ENCODE data around the gene RPS13. TPM values are rescaled to one million over a fixed set of nuclear protein-coding genes. Genes with fewer than 3 reads are reported as not detected.

Gene RPS13
- total and polyA plus RNA-seq, 2 experiments from 2014 or later: 754 to 831 TPM

GRCh38 chr11:17076517-17077239, 789 bp downstream of the RPS13 start:
- Histone ChIP-seq H3F3A (ENCODE audit: insufficient read depth) (peaks cover 44% of the 10 kb centered on the region), H3K36me3 (ENCODE audit: low read depth) (peaks cover 34% of the 10 kb centered on the region), H3K27me3 (replicated peaks; ENCODE audit: insufficient read depth) (no peaks in the 10 kb centered on the region), H3K4me3 (peak overlapping the region; percentile 93), H3K9me2 (ENCODE audit: insufficient read depth) (no peaks in the 10 kb centered on the region), H3K4me2 (ENCODE audit: unreplicated experiment) (peak overlapping the region; percentile 95), H3K9ac (peak overlapping the region; percentile 97), H3K9me3 (ENCODE audit: low read depth) (no peaks in the 10 kb centered on the region), H2AFZ (peak overlapping the region; percentile 64), H4K20me1 (ENCODE audit: insufficient read depth) (no peaks in the 10 kb centered on the region), H3K4me1 (ENCODE audit: insufficient read depth) (peaks cover 21% of the 10 kb centered on the region), H3K79me2 (ENCODE audit: insufficient read depth) (peaks cover 34% of the 10 kb centered on the region), H3K27ac (peak overlapping the region; percentile 80)
- 5 to 12% methylated on average over 14 to 15 of the region's 15 CpGs for WGBS, 2 experiments (ENCODE audit: low coverage in 1 of 2, low lambda C conversion rate in 2 of 2, missing lambda C conversion rate in 2 of 2)
- peak; percentile 48 for DNase-seq
- TF ChIP-seq EZH2 (IDR thresholded peaks at IDR 0.05; ENCODE audit: insufficient read depth, poor library complexity, severe bottlenecking): no peak
- no peak for TF ChIP-seq EZH2phosphoT487 (IDR thresholded peaks at IDR 0.05; ENCODE audit: insufficient read depth, low read depth)
- in situ Hi-C loops (cut with MboI): no loop called here

GRCh38 chr11:17075506-17075905, 2.0 kb downstream of the RPS13 start:
- peaks cover 48% of the 10 kb centered on the region for H3F3A ChIP-seq (ENCODE audit: insufficient read depth)
- TF ChIP-seq EZH2 (IDR thresholded peaks at IDR 0.05; ENCODE audit: insufficient read depth, poor library complexity, severe bottlenecking) (no peak), EZH2phosphoT487 (IDR thresholded peaks at IDR 0.05; ENCODE audit: insufficient read depth, low read depth) (no peak)
- peak overlapping the region; percentile 5; the same call in 1 of the 2 replicates for H3K27ac ChIP-seq
- peak overlapping the region; percentile 97 for H3K9ac ChIP-seq
- H3K9me3 ChIP-seq (ENCODE audit: low read depth): no peaks in the 10 kb centered on the region
- H3K79me2 ChIP-seq (ENCODE audit: insufficient read depth): peaks cover 34% of the 10 kb centered on the region
- peak overlapping the region; percentile 95 for H3K4me2 ChIP-seq (ENCODE audit: unreplicated experiment)
- DNase-seq: peak; percentile 15
- H3K4me3 ChIP-seq: peak overlapping the region; percentile 93
- no peaks in the 10 kb centered on the region for H3K9me2 ChIP-seq (ENCODE audit: insufficient read depth)
- H2AFZ ChIP-seq: no peak overlapping the region
- peaks cover 34% of the 10 kb centered on the region for H3K36me3 ChIP-seq (ENCODE audit: low read depth)
- in situ Hi-C loops (cut with MboI): no loop called here
- H4K20me1 ChIP-seq (ENCODE audit: insufficient read depth): no peaks in the 10 kb centered on the region
- no peaks in the 10 kb centered on the region for H3K27me3 ChIP-seq (replicated peaks; ENCODE audit: insufficient read depth)
- H3K4me1 ChIP-seq (ENCODE audit: insufficient read depth): peaks cover 21% of the 10 kb centered on the region
- WGBS, 2 experiments (ENCODE audit: low coverage in 1 of 2, low lambda C conversion rate in 2 of 2, missing lambda C conversion rate in 2 of 2): 33 to 42% methylated on average over 5 of the region's 5 CpGs

GRCh38 chr11:17073370-17074027, 4.0 kb downstream of the RPS13 start:
- 72 to 75% methylated on average over 4 of the region's 4 CpGs for WGBS, 2 experiments (ENCODE audit: low coverage in 1 of 2, low lambda C conversion rate in 2 of 2, missing lambda C conversion rate in 2 of 2)
- no peak overlapping the region for H2AFZ ChIP-seq
- no peak for DNase-seq
- no peaks in the 10 kb centered on the region for H3K9me3 ChIP-seq (ENCODE audit: low read depth)
- peaks cover 34% of the 10 kb centered on the region for H3K36me3 ChIP-seq (ENCODE audit: low read depth)
- in situ Hi-C loops (cut with MboI): no loop called here
- H3K27me3 ChIP-seq (replicated peaks; ENCODE audit: insufficient read depth): no peaks in the 10 kb centered on the region
- H3F3A ChIP-seq (ENCODE audit: insufficient read depth): peaks cover 55% of the 10 kb centered on the region
- no peak overlapping the region for H3K4me3 ChIP-seq
- H3K79me2 ChIP-seq (ENCODE audit: insufficient read depth): peaks cover 34% of the 10 kb centered on the region
- peaks cover 21% of the 10 kb centered on the region for H3K4me1 ChIP-seq (ENCODE audit: insufficient read depth)
- no peak overlapping the region for H3K4me2 ChIP-seq (ENCODE audit: unreplicated experiment)
- H3K27ac ChIP-seq: no peak overlapping the region
- 0 out of 2 replicates have a peak overlapping the region, but pooled peaks have one; percentile 97 for H3K9ac ChIP-seq
- no peaks in the 10 kb centered on the region for H3K9me2 ChIP-seq (ENCODE audit: insufficient read depth)
- TF ChIP-seq EZH2 (IDR thresholded peaks at IDR 0.05; ENCODE audit: insufficient read depth, poor library complexity, severe bottlenecking) (no peak), EZH2phosphoT487 (IDR thresholded peaks at IDR 0.05; ENCODE audit: insufficient read depth, low read depth) (no peak)
- H4K20me1 ChIP-seq (ENCODE audit: insufficient read depth): no peaks in the 10 kb centered on the region

GRCh38 chr11:17067417-17067816, 10.1 kb downstream of the RPS13 start:
- Histone ChIP-seq H3K9ac (no peak overlapping the region), H3K4me1 (ENCODE audit: insufficient read depth) (no peaks in the 10 kb centered on the region), H3K9me3 (ENCODE audit: low read depth) (no peaks in the 10 kb centered on the region), H3K27ac (no peak overlapping the region), H3K79me2 (ENCODE audit: insufficient read depth) (no peaks in the 10 kb centered on the region), H3K36me3 (ENCODE audit: low read depth) (no peaks in the 10 kb centered on the region; the same call in 1 of the 2 replicates), H3K4me2 (ENCODE audit: unreplicated experiment) (no peak overlapping the region), H3F3A (ENCODE audit: insufficient read depth) (peaks cover 17% of the 10 kb centered on the region), H3K9me2 (ENCODE audit: insufficient read depth) (no peaks in the 10 kb centered on the region), H3K4me3 (no peak overlapping the region), H2AFZ (no peak overlapping the region), H3K27me3 (replicated peaks; ENCODE audit: insufficient read depth) (no peaks in the 10 kb centered on the region), H4K20me1 (ENCODE audit: insufficient read depth) (no peaks in the 10 kb centered on the region)
- no peak for DNase-seq
- in situ Hi-C loops (cut with MboI): loop anchor here (10.0 kb wide), 2 partner anchors 123 to 283 kb away; no protein-coding TSS in a partner anchor
- TF ChIP-seq EZH2 (IDR thresholded peaks at IDR 0.05; ENCODE audit: insufficient read depth, poor library complexity, severe bottlenecking) (no peak), EZH2phosphoT487 (IDR thresholded peaks at IDR 0.05; ENCODE audit: insufficient read depth, low read depth) (no peak)
- 80 to 85% methylated on average over 6 of the region's 6 CpGs for WGBS, 2 experiments (ENCODE audit: low coverage in 1 of 2, low lambda C conversion rate in 2 of 2, missing lambda C conversion rate in 2 of 2)
